ENCODE results near the gene VIL1. TPM values are rescaled to one million over a fixed set of nuclear protein-coding genes. Genes with fewer than 3 reads are reported as not detected.
A peak's percentile ranks its signal among the peaks of the same experiment; 100 is the strongest.

Gene VIL1
- total RNA-seq, 1 donor from 2014 or later: not detected

DNA sequence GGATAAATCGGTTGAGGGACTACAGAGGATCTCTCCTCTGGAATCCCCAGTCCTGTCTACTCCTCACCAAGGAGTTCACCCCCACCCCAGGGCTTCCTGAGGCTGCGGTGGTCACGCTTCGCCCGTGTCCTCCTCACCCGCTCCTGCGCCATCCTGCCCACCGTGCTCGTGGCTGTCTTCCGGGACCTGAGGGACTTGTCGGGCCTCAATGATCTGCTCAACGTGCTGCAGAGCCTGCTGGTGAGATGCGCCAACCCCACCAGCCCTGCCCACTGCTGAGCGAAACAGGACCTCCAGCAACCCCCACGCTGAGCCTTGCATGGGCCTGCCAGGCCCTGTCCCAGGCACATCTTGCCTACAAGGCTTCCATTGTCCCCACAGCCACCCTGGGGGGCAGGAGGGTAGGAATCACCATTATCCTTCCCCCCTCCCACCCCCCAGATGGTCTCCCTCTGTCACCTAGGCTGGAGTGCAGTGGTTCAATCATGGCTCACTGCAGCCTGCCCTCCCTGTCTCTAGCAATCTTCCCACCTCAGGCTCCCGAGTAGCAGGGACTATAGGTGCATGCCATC is 25.9 kb upstream of the VIL1 start:
- Histone ChIP-seq H3K27me3 (ENCODE audit: control insufficient read depth, insufficient read depth, low read length) (peaks cover 3% of the 10 kb centered on the region), H3K4me3 (ENCODE audit: low read depth, low read length) (no peak overlapping the region), H3K36me3 (ENCODE audit: control insufficient read depth, insufficient read depth, low read length) (no peaks in the 10 kb centered on the region)
- TF ChIP-seq, protein P1, sequence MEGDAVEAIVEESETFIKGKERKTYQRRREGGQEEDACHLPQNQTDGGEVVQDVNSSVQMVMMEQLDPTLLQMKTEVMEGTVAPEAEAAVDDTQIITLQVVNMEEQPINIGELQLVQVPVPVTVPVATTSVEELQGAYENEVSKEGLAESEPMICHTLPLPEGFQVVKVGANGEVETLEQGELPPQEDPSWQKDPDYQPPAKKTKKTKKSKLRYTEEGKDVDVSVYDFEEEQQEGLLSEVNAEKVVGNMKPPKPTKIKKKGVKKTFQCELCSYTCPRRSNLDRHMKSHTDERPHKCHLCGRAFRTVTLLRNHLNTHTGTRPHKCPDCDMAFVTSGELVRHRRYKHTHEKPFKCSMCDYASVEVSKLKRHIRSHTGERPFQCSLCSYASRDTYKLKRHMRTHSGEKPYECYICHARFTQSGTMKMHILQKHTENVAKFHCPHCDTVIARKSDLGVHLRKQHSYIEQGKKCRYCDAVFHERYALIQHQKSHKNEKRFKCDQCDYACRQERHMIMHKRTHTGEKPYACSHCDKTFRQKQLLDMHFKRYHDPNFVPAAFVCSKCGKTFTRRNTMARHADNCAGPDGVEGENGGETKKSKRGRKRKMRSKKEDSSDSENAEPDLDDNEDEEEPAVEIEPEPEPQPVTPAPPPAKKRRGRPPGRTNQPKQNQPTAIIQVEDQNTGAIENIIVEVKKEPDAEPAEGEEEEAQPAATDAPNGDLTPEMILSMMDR (IDR thresholded peaks at IDR 0.05; ENCODE audit: insufficient read depth, low read length, poor library complexity, severe bottlenecking): no peak
- no peak for DNase-seq (ENCODE audit: low read depth)

DNA sequence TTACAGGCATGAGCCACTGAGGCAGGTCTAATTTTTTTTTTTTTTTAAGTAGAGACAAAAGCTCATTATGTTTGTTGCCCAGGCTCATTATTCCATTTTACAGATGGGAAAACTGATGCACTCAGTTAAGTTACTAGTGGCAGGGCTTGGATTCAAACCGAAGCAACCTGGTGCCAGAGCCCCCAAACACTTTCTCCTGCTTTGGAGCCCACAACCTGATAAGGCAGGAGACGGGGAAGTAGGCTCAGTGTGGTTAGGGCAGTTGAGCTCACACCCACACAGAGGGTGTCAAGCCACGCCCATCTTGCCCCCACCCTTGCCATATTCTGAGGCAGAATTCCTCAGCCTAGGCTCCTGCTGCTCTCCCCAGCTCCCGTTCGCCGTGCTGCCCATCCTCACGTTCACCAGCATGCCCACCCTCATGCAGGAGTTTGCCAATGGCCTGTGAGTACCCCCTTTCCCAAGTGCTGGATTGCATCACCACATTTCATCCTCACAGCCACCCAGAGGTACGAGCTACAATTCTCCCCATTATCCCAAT is 25.1 kb upstream of the VIL1 start:
- H3K4me3 ChIP-seq (ENCODE audit: low read depth, low read length): no peak overlapping the region
- H3K36me3 ChIP-seq (ENCODE audit: control insufficient read depth, insufficient read depth, low read length): no peaks in the 10 kb centered on the region
- peaks cover 3% of the 10 kb centered on the region for H3K27me3 ChIP-seq (ENCODE audit: control insufficient read depth, insufficient read depth, low read length)
- TF ChIP-seq, protein P1 (IDR thresholded peaks at IDR 0.05; ENCODE audit: insufficient read depth, low read length, poor library complexity, severe bottlenecking): no peak
- DNase-seq (ENCODE audit: low read depth): no peak

DNA sequence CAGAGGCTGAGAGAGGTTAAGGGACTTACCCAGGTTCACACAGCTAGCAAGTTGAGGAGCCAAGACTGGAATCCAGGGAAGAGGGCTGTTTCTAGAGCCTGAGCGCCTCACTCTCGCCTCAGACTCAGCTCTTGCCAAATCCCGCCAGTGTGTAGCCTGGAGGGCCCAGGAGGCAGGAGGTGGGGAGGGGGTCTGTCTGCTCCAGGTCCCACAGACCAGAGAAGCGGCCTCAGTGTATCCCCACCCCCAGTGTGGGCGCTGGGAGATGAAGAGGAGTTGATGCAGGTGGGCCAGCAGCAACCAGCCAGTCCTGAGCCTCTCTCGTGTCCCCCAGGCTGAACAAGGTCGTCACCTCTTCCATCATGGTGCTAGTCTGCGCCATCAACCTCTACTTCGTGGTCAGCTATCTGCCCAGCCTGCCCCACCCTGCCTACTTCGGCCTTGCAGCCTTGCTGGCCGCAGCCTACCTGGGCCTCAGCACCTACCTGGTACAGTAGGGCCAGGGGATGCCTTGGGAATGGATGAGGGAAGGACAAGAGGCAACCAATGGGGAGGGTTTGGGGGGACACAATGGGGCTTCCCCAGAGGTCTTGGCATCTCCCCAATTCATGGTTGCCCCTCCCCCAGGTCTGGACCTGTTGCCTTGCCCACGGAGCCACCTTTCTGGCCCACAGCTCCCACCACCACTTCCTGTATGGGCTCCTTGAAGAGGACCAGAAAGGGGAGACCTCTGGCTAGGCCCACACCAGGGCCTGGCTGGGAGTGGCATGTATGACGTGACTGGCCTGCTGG is 24.4 kb upstream of the VIL1 start:
- Histone ChIP-seq H3K4me3 (ENCODE audit: low read depth, low read length) (no peak overlapping the region), H3K36me3 (ENCODE audit: control insufficient read depth, insufficient read depth, low read length) (no peaks in the 10 kb centered on the region), H3K27me3 (ENCODE audit: control insufficient read depth, insufficient read depth, low read length) (peaks cover 3% of the 10 kb centered on the region)
- TF ChIP-seq, protein P1 (IDR thresholded peaks at IDR 0.05; ENCODE audit: insufficient read depth, low read length, poor library complexity, severe bottlenecking): no peak
- no peak for DNase-seq (ENCODE audit: low read depth)

DNA sequence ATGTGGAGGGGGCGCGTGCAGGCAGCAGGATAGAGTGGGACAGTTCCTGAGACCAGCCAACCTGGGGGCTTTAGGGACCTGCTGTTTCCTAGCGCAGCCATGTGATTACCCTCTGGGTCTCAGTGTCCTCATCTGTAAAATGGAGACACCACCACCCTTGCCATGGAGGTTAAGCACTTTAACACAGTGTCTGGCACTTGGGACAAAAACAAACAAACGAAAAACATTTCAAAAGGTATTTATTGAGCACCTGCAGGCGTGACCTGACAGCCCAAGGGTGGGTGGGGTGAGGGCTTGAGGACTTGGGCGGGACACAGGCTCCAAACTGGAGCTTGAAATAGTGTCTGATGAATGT is 23.9 kb upstream of the VIL1 start:
- DNase-seq (ENCODE audit: low read depth): no peak
- H3K4me3 ChIP-seq (ENCODE audit: low read depth, low read length): no peak overlapping the region
- TF ChIP-seq, protein P1 (IDR thresholded peaks at IDR 0.05; ENCODE audit: insufficient read depth, low read length, poor library complexity, severe bottlenecking): no peak
- H3K27me3 ChIP-seq (ENCODE audit: control insufficient read depth, insufficient read depth, low read length): peaks cover 3% of the 10 kb centered on the region
- no peaks in the 10 kb centered on the region for H3K36me3 ChIP-seq (ENCODE audit: control insufficient read depth, insufficient read depth, low read length)

DNA sequence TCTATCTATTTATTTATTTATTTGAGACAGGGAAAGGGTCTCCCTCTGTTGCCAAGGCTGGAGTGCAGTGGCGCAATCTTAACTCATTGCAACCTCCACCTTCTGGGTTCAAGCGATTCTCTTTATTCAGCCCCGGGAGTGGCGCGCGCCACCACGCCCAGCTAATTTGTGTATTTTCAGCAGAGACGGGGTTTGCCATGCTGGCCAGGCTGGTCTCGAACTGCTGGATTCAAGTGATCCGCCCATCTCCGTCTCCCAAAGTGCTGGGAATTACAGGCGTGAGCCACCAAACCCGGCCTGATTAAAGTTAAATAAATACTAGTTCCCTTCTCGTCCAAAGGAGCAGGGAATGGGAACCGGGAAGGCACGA is 23.5 kb upstream of the VIL1 start:
- peaks cover 3% of the 10 kb centered on the region for H3K27me3 ChIP-seq (ENCODE audit: control insufficient read depth, insufficient read depth, low read length)
- H3K4me3 ChIP-seq (ENCODE audit: low read depth, low read length): peak overlapping the region; percentile 62
- H3K36me3 ChIP-seq (ENCODE audit: control insufficient read depth, insufficient read depth, low read length): no peaks in the 10 kb centered on the region
- DNase-seq (ENCODE audit: low read depth): no peak
- TF ChIP-seq, protein P1 (IDR thresholded peaks at IDR 0.05; ENCODE audit: insufficient read depth, low read length, poor library complexity, severe bottlenecking): no peak

All from kidney epithelial cell (primary cell).